Ovary (tissue), 10 donors: ENCODE data around the gene GLP1R. TPM values are rescaled to one million over a fixed set of nuclear protein-coding genes. Genes with fewer than 3 reads are reported as not detected.

Source experiments
- DNase-seq, 5 donors: peaks; one replicate each; pipeline ENCODE4 v3.0.0-alpha.2; 2019 to 2020
- H3K27ac ChIP-seq, 2 donors: fragments of 200-600 bp; one replicate each; pipeline versions ENCODE4 v1.5.1 to v1.8.0; 2019 to 2022
- H3K27me3 ChIP-seq: fragments of 200-600 bp; one replicate; pipeline ENCODE4 v1.8.0; 2022
- H3K36me3 ChIP-seq: fragments of 200-600 bp; sonication (generic); one replicate; pipeline ENCODE4 v1.5.1; 2019
- H3K4me1 ChIP-seq: one replicate; pipeline ENCODE4 v1.8.1; 2013; ENCODE audit warnings: mild to moderate bottlenecking, moderate library complexity; ENCODE audit not compliant: insufficient read depth
- H3K4me3 ChIP-seq: fragments of 200-600 bp; sonication (generic); one replicate; pipeline ENCODE4 v1.5.1; 2017
- H3K9me3 ChIP-seq, 2 donors: fragments of 200-600 bp in 1 of 2; sonication (generic) in 1 of 2; one replicate each; pipeline versions ENCODE4 v1.5.1 to v1.8.1; 2013 to 2019; ENCODE audit warnings: mild to moderate bottlenecking in 1 of 2, moderate library complexity in 1 of 2
- EP300 ChIP-seq: sonication (generic); formaldehyde crosslinking; IDR thresholded peaks from one replicate; pipeline ENCODE4 v1.6.1; 2017; ENCODE audit warnings: antibody characterized with exemption
- POLR2A ChIP-seq: fragments of 450-650 bp; IDR thresholded peaks from one replicate; pipeline ENCODE4 v1.6.1; 2017; ENCODE audit warnings: antibody characterized with exemption, mild to moderate bottlenecking, moderate library complexity
- WGBS, 3 donors: extraction: QIAGEN DNeasy Blood & Tissue Kit in 1 of 3; methylation state at CpG; one replicate each; pipeline versions ENCODE4 v1.1.5 to v1.1.7; 2013 to 2017; 5-methylcytosine and 5-hydroxymethylcytosine counted together
- intact Hi-C, 4 donors: fragments of 100-400 bp; cut with DNase I; formaldehyde crosslinking; loops; one replicate each; pipeline versions ENCODE4 v1.11.0 to v1.15.1; 2022 to 2023
- long read RNA-seq, 3 donors: library from polyadenylated mRNA in 2 of 3; unstranded in 2 of 3; transcript quantifications; one replicate each; pipeline ENCODE4 v2.0.0 and lab custom pipeline, GENCODE V29; 2021 to 2026
- polyA plus RNA-seq, 2 donors: library from polyadenylated mRNA; stranded (reverse); fragments of 200-250 nt in 1 of 2; fragments of 350-450 nt in 1 of 2; fragmentation: Illumina TruSeq in 1 of 2; extraction: RNeasy Lipid Tissue Mini Kit (QIAGEN cat#74804) in 1 of 2; gene quantifications; one replicate each; pipeline ENCODE4 v1.2.3, GENCODE V29; 2013 to 2014
- total RNA-seq, 7 donors: library from RNA; depleted of rRNA in 2 of 7; stranded (reverse); fragments of >200 nt in 2 of 7; fragmentation: NEBNext Ultra II Directional in 3 of 7; extraction: Animal tissue kit (Norgen Biotek cat#: 25700) in 3 of 7; gene quantifications; one replicate each; pipeline versions ENCODE4 v1.1.0 to v1.2.4, GENCODE V29; 2016 to 2023
- TF ChIP-seq, protein P1 (sequence below), 3 donors: fragments of 450-650 bp in 2 of 3; fragments of 200-600 bp in 1 of 3; IDR thresholded peaks; one replicate each; pipeline versions ENCODE4 v1.5.1 to v1.8.0; 2016 to 2022; ENCODE audit warnings: antibody characterized with exemption in 3 of 3, mild to moderate bottlenecking in 1 of 3
- donor health status: DM: no; HTN: no; CAD: no; lungs with moderate emphysema.
- donor health status: DM: no; HTN: no; CAD: no.
- donor health status: Bipolar disorder and iron deficiency.
- donor health status: DM: yes; HTN: yes; CAD: no.
- donor health status: DM: no; HTN: no; CAD: no.
- donor health status: DM: yes; HTN: yes; CAD: no.

The GLP1R gene
- not detected for total RNA-seq
- polyA plus RNA-seq, result under 1 TPM in 1 of 2 donors, not detected in 1; 0.08 TPM
- long read RNA-seq, donor 1, result 0 reads
- long read RNA-seq, donor 2, result 0 reads
- long read RNA-seq, donor 3, result 0 reads

DNA sequence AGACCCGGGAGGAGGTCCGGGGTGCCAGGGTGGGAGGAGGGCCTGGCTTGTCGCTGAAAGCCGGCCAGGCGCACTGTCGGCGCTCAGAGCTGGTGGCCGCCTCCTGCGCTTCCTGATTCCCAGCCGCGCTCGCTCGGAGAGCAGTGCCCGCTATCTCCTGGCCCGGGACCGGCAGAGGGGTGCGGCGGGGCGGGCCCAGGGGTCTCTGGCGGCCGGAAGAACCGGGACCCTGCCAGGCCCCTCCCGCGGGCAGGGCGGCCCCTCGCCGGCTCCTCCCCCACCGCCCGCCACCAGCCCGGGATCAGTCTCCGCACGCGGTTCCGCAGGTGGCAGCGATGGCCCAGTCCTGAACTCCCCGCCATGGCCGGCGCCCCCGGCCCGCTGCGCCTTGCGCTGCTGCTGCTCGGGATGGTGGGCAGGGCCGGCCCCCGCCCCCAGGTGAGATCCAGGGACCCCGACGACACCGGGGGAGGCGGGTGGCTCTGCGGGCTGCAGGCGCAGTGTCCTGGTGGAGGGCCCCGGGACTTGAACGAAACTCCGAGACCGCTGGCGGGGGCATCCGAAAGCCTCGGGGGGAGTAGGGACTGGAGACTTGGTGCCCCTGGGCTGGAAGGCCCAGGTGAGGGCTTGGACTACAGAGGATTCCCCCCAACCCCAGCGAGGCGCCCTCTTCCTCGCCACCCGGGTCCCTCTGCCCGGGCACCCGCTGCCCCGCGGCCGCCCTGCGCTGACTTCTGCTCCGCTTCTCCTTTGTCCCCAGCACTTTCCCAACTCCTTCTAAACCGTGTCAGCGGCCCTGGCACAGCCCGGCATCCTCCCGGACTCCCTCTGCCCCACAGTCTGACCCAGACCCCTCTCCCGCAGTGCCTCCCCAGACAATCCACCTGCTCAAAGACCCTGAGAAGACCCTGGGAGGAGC lies at the start of gene GLP1R:
Gene GLP1R (plus strand): TSS at position 301 of the 919 bp plus-strand sequence. CDS start 60 bp downstream, at position 361.
- H3K27ac ChIP-seq, result no peak within 1 kb of the TSS
- no peaks in the 10 kb centered on the region for H3K36me3 ChIP-seq
- no peak for TF ChIP-seq EP300
- no peak for TF ChIP-seq POLR2A
- TF ChIP-seq, protein P1, sequence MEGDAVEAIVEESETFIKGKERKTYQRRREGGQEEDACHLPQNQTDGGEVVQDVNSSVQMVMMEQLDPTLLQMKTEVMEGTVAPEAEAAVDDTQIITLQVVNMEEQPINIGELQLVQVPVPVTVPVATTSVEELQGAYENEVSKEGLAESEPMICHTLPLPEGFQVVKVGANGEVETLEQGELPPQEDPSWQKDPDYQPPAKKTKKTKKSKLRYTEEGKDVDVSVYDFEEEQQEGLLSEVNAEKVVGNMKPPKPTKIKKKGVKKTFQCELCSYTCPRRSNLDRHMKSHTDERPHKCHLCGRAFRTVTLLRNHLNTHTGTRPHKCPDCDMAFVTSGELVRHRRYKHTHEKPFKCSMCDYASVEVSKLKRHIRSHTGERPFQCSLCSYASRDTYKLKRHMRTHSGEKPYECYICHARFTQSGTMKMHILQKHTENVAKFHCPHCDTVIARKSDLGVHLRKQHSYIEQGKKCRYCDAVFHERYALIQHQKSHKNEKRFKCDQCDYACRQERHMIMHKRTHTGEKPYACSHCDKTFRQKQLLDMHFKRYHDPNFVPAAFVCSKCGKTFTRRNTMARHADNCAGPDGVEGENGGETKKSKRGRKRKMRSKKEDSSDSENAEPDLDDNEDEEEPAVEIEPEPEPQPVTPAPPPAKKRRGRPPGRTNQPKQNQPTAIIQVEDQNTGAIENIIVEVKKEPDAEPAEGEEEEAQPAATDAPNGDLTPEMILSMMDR (IDR thresholded peaks at IDR 0.05), result no peak
- DNase-seq, result no peak
- WGBS, 3 donors, result 3 to 4% (median 3%) methylated on average over 53 to 74 of the region's 74 CpGs
- intact Hi-C loops, result no loop called here
- no peak within 1 kb of the TSS for H3K4me3 ChIP-seq
- H3K4me1 ChIP-seq, result no peaks in the 10 kb centered on the region
- H3K9me3 ChIP-seq, result no peaks in the 10 kb centered on the region
- H3K27me3 ChIP-seq, result no peaks in the 10 kb centered on the region

DNA sequence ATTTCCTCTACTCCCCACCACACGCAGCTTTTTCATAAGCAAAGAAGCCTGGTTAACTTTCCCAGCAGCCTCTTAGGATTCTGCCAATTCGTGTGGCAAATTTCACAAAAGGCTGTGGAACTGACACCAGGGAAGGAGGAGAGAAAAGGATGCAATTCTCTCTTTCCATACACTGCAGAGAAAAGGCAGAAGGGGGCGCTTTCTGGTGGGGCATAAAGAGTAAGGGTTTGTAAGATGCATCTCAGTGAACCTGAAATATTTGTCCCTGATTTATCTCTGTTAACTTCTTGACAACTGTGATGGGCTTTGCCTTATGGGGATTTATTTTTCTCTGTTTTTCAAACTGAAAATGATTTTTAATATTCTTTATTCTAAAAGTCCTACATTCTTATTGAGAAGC lies 45.5 kb upstream of the GLP1R start:
- no peaks in the 10 kb centered on the region for H3K36me3 ChIP-seq

GRCh38 chr6:39003492-39003891 lies 45.1 kb upstream of the GLP1R start:
- no peak overlapping the region for H3K27ac ChIP-seq
- TF ChIP-seq, protein P1 (IDR thresholded peaks at IDR 0.05), result no peak
- TF ChIP-seq EP300 (no peak), POLR2A (no peak)
- no peaks in the 10 kb centered on the region for H3K9me3 ChIP-seq
- no peaks in the 10 kb centered on the region for H3K27me3 ChIP-seq
- intact Hi-C loops, result no loop called here
- 84 to 91% (median 90%) methylated on average over 1 of the region's 1 CpG for WGBS, 3 donors
- no peaks in the 10 kb centered on the region for H3K4me1 ChIP-seq
- no peaks in the 10 kb centered on the region for H3K36me3 ChIP-seq
- H3K4me3 ChIP-seq, result no peak overlapping the region
- no peak for DNase-seq

More for the DNA sequence above, 45.5 kb upstream of the GLP1R start:
- 5 to 7% (median 7%) methylated on average over 3 of the region's 3 CpGs for WGBS, 3 donors
- Histone ChIP-seq H3K4me1 (no peaks in the 10 kb centered on the region), H3K4me3 (no peak overlapping the region), H3K27me3 (no peaks in the 10 kb centered on the region), H3K27ac (no peak overlapping the region), H3K9me3 (no peaks in the 10 kb centered on the region)
- no peak for DNase-seq
- TF ChIP-seq EP300 (no peak), POLR2A (no peak)
- TF ChIP-seq, protein P1 (IDR thresholded peaks at IDR 0.05), result no peak
- intact Hi-C loops, result no loop called here

- Histone ChIP-seq H3K36me3 (no peaks in the 10 kb centered on the region), H3K4me1 (no peaks in the 10 kb centered on the region), H3K27ac (no peak overlapping the region), H3K4me3 (no peak overlapping the region), H3K9me3 (no peaks in the 10 kb centered on the region), H3K27me3 (no peaks in the 10 kb centered on the region)
- 69 to 79% (median 73%) methylated on average over 2 of the region's 2 CpGs for WGBS, 3 donors
- TF ChIP-seq POLR2A, result no peak
- TF ChIP-seq EP300, result no peak
- TF ChIP-seq, protein P1 (IDR thresholded peaks at IDR 0.05), result no peak
- no peak for DNase-seq
- intact Hi-C loops, result no loop called here
Observed at GRCh38 chr6:39004801-39005200, 43.8 kb upstream of the GLP1R start.
